SW 1271 (cell line): ENCODE data around the gene IFNAR2.
"Not testable (repeated sequence)": the region's sequence is repeated elsewhere in the genome, so short reads cannot be mapped to it uniquely, and the experiment has no call there.

ENCODE experiments used
- DNase-seq, 2 experiments: peaks; one replicate each; lab custom pipeline; 2025; lab: John Stamatoyannopoulos, UW

The IFNAR2 gene

DNA sequence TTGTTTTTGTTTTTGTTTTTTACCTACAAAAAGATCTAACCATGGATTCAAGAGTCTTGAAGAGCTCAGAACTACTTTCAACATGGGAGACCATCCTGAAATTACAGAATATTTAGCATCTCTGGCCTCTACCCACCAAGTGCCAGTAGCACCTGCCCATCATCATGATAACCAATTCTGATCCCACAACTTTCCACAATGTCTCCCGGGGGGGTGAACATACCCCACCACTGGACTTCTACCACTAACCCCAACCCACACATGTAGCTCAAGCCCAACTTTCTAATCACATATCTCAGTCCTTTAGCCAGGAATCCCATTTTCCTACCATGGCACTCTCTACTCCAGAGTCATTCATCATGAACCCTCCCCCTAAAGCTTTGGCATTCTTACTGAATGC, 15.7 kb upstream of the IFNAR2 start:
- DNase-seq = no peak

DNA sequence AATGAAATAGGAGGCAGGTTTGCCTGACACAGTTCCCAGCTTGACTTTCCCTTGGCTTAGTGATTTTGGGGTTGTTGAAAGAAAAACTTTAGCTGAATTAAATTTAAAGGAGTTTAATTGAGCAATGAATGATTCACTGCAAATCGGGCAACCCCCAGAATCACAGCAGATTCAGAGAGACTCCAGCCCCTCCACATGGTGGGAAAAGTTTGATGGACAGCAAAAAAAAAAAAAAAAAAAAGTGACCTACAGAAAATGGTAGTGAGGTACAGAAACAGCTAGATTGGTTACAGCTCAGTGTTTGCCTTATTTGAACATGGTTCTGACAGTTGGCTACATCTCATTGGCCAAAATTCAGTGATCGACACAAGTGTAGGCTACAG, 12.6 kb upstream of the IFNAR2 start:
- DNase-seq = no peak

- DNase-seq = no peak
These were observed 10.4 kb upstream of the IFNAR2 start for GRCh38 chr21:33219300-33219699.

DNA sequence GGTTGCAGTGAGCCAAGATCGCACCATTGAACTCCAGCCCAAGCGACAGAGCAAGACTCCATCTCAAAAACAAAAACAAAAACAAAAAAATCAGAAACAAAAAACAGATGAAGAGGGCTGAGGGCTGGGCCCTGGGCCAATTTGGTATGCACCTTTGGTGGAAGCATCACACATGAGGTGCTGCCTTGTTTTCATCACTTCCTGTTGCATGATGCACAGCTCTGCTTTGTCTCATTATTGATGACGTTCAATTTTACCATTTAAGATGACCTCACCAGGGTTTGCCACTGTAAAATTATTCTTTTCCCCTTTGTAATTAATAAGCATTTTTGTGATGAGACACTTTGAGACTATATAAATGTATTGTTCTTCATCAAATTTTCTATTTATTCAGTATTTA, 9.8 kb upstream of the IFNAR2 start:
- DNase-seq = no peak

- not testable (repeated sequence) for DNase-seq
These were observed 4.4 kb upstream of the IFNAR2 start for GRCh38 chr21:33225376-33225775.

GRCh38 chr21:33228455-33228854, 1.3 kb upstream of the IFNAR2 start:
- DNase-seq = no peak

GRCh38 chr21:33229099-33229783, 497 bp upstream of the IFNAR2 start:
- no peak for DNase-seq

- DNase-seq = no peak
These were observed 997 bp downstream of the IFNAR2 start for GRCh38 chr21:33230545-33231324.

DNA sequence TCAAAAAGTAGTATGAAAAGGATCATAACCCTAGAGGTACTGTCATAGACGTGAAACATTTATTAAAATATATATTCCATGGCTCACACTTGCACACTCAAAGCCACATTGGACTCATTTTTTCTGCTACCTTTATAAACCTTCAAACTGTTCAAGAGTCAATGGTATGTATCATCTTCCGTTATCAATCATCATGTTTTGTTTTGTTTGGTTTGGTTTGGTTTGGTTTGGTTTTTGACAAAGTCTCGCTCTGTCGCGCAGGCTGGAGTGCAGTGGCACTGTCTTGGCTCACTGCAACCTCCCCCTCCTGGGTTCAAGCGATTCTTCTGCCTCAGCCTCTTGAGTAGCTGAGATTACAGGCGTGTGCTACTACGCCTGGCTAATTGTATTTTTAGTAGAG, 1.8 kb downstream of the IFNAR2 start:
- no peak for DNase-seq

- no peak for DNase-seq
These were observed 2.7 kb downstream of the IFNAR2 start for GRCh38 chr21:33232291-33233034.

DNA sequence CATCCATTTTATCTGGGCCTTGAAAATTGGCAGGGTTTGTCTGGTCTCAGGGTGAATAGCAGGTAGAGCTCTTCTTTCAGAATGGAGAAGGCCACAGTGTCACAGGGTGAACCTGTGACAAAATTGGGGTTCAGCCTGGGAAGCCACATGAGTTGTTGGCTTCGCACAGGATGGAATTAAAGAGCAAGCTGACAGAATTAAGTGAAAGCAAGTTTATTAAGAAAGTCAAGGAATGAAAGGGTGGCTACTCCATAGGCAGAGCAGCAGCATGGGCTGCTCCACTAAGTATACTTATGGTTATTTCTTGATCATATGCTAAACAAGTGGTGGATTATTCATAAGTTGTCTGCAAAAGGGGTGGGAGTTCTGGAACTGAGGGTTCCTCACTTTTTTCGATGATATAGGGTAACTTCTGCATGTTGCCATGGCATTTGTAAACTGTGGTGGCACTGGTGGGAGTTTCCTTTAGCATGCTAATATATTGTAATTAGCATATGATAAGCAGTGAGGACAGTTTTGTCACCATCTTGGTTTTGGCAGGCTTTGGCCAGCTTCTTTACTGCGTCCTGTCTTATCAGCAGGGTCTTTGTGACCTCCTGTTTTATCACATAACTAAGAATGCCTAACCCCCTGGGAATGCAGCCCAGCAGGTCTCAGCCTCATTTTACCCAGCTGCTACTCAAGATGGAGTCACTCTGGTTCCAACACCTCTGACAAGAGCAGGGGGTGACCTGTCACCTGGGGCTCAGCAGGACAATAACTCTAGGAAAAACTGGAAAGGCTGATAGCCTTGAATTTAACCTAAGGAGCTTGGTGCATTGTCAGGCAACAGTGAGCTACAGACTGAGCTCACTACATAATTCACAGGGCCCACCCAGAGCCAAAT, 5.1 kb downstream of the IFNAR2 start:
- DNase-seq = no peak

DNA sequence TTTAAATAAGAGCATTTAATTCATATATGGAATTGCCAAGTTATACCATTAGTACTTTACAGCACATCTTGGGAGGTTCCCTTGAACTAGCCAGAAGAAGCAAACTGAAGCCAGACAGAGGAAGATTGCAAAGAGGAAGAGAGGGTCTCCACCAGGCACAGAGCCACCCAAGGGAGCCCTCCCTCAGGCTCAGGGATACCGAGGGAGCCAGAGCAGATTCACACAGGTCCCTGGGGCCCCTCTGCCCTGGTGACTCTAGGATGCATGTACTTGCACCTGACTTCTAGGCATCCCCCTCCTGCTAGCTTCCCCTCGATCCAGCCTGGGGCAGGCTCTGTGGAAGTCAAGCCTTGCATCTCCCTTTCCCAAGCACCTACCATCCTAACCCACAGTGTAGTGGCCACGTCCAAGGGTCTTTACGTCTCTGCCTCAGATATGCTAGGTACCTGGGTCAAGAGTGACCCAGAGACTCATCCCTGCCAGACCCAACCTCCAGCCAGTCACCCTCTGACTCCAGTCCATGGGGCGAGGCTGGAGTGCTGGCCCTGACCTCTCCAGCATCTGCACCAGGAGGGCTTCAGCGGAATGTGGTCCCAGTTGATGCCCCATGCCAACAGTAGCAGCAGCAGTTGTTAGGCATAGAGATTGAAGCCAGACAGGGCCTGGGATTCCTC, 6.4 kb downstream of the IFNAR2 start:
- DNase-seq = no peak

DNA sequence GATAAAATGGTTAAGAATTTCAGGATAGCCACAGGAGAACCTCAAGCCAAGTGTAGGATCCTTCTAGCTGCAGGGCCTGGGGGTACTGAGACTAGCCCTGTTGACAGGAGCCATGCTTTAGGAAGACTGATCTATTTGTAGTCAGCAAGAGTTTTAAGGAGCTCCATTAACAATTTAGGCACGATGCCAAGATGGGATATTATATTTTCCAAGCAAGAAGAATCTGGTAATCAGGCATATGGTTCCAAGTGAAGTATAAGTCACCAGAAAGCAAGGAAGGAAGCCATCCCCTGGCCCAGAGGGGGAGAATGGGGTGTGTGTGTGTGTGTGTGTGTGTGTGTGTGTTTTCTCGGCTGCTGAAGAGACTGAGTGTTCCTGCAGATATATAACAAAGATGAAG, 7.0 kb downstream of the IFNAR2 start:
- no peak for DNase-seq

DNA sequence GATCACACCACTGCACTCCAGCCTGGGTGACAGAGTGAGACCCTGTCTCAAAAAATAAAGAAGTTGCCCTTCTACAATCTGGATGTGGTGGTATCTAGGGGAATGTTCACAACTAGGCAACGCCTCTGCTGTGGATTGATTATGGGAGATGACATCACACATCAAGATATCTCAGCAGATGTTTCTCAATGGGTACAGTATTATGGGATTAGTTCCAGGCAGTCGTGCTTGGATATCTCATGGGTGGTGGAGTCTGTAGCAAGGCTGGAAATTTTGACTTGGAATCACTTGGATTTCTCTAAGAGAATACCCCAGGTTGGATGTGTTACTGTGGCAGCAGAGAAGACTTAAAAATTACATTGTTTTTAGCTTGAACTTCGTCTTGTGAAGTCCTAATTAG, 7.7 kb downstream of the IFNAR2 start:
- no peak for DNase-seq

DNA sequence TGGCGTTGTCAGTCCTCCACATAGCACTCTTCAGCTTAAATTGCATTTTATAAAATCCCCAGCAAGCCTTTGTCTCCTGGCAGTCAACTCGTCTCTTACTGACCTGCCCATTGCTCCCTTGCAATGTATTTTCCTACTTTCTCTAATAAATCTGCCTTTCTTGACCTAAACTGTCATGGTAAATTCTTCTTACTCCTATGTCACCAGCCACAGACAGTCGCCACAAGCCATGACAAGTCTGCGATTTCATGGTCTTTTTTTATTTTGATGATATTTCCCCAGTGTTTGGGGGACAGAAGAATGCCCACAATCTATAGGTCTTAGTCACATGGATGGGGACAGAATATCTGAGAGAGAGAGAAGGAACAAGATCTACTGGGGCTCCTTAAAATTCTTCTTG, 8.4 kb downstream of the IFNAR2 start:
- no peak for DNase-seq

GRCh38 chr21:33238565-33239255, 9.0 kb downstream of the IFNAR2 start:
- DNase-seq = no peak

DNA sequence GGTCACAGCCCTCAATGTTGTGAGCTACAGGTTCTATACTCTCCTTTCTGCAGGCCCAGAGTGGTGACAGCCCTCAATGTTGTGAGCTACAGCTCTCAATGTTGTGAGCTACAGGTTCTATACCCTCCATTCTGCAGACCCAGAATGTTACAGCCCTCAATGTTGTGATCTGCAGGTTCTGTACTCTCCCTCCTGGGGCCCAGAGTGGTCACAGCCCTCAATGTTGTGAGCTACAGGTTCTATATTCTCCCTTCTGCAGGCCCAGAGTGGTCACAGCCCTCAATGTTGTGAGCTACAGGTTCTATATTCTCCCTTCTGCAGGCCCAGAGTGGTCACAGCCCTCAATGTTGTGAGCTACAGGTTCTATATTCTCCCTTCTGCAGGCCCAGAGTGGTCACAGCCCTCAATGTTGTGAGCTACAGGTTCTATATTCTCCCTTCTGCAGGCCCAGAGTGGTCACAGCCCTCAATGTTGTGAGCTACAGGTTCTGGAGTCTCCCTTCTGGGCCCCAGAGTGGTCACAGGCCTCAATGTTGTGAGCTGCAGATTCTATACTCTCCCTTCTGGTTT, 9.9 kb downstream of the IFNAR2 start:
- not testable (repeated sequence) for DNase-seq

- no peak for DNase-seq
These were observed 10.7 kb downstream of the IFNAR2 start for GRCh38 chr21:33240404-33240803.

DNA sequence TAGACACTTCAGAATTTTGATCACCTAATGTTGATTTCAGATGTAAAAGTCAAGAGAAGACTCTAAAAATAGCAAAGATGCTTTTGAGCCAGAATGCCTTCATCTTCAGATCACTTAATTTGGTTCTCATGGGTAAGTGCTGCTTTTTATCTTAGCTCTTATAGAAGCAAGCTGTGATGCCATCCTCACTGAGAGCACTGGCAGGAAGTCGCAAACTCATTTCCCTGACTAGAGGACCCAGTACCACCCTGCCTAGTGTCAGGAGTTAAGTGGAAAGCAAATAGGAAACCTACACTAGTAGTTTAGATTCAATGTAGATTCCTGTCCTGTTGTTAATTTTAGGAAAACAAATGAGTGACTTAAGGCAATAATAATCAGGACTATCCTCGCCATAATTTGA, 12.1 kb downstream of the IFNAR2 start:
- DNase-seq = no peak

DNA sequence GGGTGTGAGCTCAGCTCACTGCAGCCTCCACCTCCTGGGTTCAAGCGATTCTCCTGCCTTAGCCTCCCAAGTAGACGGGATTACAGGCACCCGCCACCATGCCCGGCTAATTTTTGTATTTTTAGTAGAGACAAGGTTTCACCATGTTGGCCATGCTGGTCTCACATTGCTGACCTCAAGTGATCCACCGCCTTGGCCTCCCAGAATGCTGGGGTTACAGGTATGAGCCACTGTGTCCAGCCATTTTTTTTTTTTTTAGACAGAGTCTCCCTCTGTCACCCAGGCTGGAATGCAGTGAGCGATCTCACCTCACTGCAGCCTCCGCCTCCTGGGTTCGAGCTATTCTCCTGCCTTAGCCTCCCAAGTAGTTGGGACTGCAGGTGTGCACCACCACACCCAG, 13.1 kb downstream of the IFNAR2 start:
- DNase-seq = not testable (repeated sequence)
